ENCODE results near the gene KCNQ1.

GRCh38 chr11:2732261-2732939 is 287.6 kb downstream of the KCNQ1 start:
- no peak for TF ChIP-seq CTCF (conservative IDR thresholded peaks at IDR 0.05; ENCODE audit: low read length)
- TF ChIP-seq EZH2phosphoT487 (IDR thresholded peaks at IDR 0.05; ENCODE audit: borderline replicate concordance) = no peak

All from Loucy (cell line).